Stimulated activated effector memory CD8-positive, alpha-beta T cell treated with anti-CD3 and anti-CD28 coated beads, Interleukin-12 subunit alpha, Interleukin-12 subunit beta, amount 100 ng/mL, for 72 hours (primary cell): ENCODE measurements around the gene INPP5B.
"Not testable (repeated sequence)": the region's sequence is repeated elsewhere in the genome, so short reads cannot be mapped to it uniquely, and the experiment has no call there.

ENCODE experiments used
- ATAC-seq: fragments of 150-1000 bp; cut with Tn5 transposase; 2 replicates; pipeline ENCODE4 v1.10.0; 2021
- DNase-seq, 2 donors: peaks; one replicate each; pipeline ENCODE4 v3.0.0; 2021 to 2022; ENCODE audit warnings: low spot score in 2 of 2
- H3K27ac Mint-ChIP-seq: one replicate; pipeline ENCODE4 v1.8.0; 2022; ENCODE audit warnings: mild to moderate bottlenecking, mixed read lengths
- H3K36me3 Mint-ChIP-seq: one replicate; pipeline ENCODE4 v1.8.0; 2022; ENCODE audit warnings: mild to moderate bottlenecking, mixed read lengths
- H3K4me1 Mint-ChIP-seq: one replicate; pipeline ENCODE4 v1.8.0; 2022; ENCODE audit warnings: mixed read lengths
- H3K4me3 Mint-ChIP-seq: one replicate; pipeline ENCODE4 v1.8.0; 2022; ENCODE audit warnings: mild to moderate bottlenecking, mixed read lengths
- H3K9me3 Mint-ChIP-seq: one replicate; pipeline ENCODE4 v1.8.0; 2022; ENCODE audit warnings: mixed read lengths

Gene INPP5B

DNA sequence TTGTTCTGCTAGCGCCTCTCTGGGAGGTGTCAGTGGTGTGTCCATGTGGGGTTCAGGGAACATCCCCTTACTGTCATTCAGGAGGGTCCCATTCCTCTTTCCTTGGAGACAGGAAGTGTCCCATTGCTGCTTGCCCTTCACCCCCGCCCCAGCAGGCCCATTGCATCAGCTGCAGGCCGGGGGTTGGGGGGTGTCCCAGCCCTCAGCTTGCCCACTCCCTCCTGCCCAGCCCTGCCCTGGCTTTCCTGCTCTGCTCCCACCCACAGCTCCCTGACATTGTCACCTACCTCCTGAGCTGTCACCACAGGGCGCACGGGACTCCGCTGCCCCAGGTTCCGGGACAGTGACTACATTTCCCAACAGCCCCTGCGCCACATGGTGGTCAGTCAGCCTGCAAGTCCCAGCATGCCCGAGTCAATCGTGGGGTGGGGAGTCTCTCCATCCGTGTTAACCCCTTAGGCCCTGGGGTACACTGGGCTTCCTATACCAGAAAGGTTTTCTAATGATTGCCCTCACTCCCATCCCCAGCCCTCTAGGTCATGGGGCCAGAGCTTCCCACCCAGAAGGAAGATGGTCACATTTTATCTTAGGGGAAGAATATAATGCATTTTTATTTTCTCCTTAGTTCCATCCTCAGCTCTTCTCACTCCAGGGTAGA is at the start of gene INPP5B:
Gene INPP5B, minus strand, starts transcription at position 351 of the 658 bp plus-strand sequence. CDS start 745 bp downstream, outside the sequence.
- H3K27ac Mint-ChIP-seq = peak within 1 kb of the TSS; percentile 98
- peaks cover 19% of the 10 kb centered on the region for H3K4me1 Mint-ChIP-seq
- DNase-seq (peak; percentile 52 to 87), ATAC-seq (peak; percentile 95)
- no peaks in the 10 kb centered on the region for H3K9me3 Mint-ChIP-seq
- H3K36me3 Mint-ChIP-seq = peaks cover 20% of the 10 kb centered on the region
- peak within 1 kb of the TSS; percentile 85 for H3K4me3 Mint-ChIP-seq

DNA sequence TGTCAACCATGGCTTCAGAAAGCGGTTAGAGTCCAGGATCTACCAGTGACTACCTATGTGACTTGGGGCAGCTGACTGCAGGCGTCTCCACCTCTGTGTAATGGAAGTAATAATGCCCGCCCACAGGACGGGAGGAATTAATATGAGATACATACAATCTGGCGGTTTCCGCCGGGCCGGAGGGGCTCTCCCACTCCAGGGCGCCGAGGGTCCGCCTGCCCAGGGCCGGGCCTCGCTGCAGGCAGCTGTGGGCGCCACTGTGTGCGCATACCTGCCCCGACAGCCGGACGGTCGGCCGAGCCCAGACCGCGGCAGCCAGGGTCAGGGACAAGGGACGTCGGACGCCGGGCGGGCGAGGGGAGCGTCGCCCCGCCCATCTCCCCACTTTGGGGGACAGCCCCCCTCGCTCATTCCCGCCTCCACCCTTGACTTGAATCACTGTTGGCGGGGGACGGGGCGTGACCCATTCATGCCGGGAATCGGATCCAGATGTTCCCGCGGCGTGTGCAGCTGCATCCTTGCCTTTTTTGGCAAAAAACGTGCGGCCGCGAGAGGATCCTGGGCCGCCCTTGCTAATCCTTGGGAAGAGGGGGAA is 49.0 kb upstream of the INPP5B start:
- Mint-ChIP-seq H3K4me1 (peaks cover 47% of the 10 kb centered on the region), H3K4me3 (peak overlapping the region; percentile 61), H3K9me3 (no peaks in the 10 kb centered on the region), H3K36me3 (peaks cover 39% of the 10 kb centered on the region), H3K27ac (peak overlapping the region; percentile 54)
- ATAC-seq (peak; percentile 70), DNase-seq (no peak)

DNA sequence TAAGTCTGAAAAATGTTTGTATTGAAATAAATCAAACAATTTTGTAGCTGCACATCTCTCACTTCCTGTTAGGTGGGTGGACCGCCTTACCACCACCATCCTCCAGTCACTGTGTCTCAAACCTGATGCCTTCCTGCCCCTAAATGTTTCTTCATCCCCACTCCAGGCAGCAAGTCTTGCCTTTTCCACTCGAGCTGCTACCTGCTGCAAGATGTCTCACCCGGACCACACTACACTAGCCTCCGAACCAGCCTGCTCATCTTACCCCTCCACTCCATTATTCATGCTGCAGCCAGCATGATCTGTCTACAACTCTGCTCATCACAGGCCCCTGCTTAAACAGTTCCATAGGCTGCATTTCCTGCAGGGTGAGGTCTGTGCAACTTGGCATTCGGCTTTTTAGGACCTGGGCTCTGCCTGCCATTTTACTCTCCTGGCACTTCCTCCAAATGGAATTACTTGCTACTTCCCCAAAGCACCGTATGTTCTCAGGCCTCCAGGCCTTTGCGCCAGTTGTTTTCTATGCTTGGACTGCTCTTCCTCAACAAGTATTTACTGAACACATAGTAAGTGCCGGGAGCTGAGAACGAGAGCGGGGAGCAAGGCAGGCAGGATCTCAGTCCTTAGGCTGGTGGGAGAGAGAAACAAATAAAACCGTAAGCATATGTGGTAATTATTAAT is 48.2 kb upstream of the INPP5B start:
- H3K36me3 Mint-ChIP-seq = peaks cover 44% of the 10 kb centered on the region
- H3K4me1 Mint-ChIP-seq = peaks cover 43% of the 10 kb centered on the region
- ATAC-seq (no peak), DNase-seq (no peak)
- peak overlapping the region; percentile 54 for H3K27ac Mint-ChIP-seq
- H3K4me3 Mint-ChIP-seq = peak overlapping the region; percentile 61
- H3K9me3 Mint-ChIP-seq = no peaks in the 10 kb centered on the region

DNA sequence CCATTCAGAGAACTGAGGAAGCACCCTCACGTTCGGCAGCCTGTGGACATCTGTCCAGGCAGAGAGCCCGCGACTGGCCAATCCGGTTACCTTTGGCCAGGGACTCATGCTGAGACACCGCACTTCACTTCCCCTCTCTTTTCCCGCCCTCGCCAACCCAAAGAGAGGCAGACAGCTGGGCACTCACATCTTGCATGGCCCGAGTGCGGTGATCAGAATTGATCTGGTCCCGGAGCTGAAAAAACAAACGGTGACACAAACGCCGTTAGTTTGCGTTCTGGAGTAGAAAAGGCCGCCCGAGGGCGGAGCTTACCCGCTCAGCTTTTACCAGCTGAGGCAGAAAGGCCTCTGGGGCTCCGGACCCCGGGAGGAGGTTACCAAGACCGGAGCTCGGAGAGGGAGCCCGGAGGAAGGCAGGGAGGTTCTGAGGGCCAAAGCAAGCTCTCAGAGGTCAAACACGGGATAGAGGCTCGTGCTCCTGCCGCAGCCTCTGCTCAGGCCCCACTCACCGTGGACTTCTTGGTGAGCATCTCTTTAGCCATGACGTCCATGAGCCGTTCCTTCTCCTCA is 42.6 kb upstream of the INPP5B start:
- no peak for DNase-seq
- H3K9me3 Mint-ChIP-seq = no peaks in the 10 kb centered on the region
- peak overlapping the region; percentile 85 for H3K4me3 Mint-ChIP-seq
- peak; percentile 52 for ATAC-seq
- H3K27ac Mint-ChIP-seq = peak overlapping the region; percentile 95
- peaks cover 14% of the 10 kb centered on the region for H3K4me1 Mint-ChIP-seq
- H3K36me3 Mint-ChIP-seq = peaks cover 45% of the 10 kb centered on the region

DNA sequence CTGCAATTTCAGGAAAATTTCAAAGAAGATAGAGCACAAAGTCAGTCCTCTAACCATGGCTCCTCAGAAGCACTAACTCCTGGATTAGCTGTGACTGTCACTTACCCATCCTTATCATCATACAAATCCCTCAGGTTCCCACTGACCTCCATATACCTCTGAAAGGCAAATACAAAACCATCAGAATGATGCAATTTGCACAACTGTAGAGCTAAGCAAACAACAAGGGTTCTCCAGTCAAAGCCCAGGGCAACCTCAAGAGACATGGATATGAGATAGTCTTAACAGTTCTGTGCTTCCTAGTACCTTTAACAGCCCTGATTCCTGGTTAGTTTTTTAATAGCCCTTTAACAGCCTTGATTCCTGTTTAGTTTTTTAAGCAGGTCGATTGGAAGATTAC is 40.8 kb upstream of the INPP5B start:
- no peak for ATAC-seq
- H3K9me3 Mint-ChIP-seq = no peaks in the 10 kb centered on the region
- peaks cover 63% of the 10 kb centered on the region for H3K36me3 Mint-ChIP-seq
- no peak overlapping the region for H3K27ac Mint-ChIP-seq
- H3K4me3 Mint-ChIP-seq = no peak overlapping the region
- H3K4me1 Mint-ChIP-seq = peaks cover 14% of the 10 kb centered on the region
- no peak for DNase-seq

- H3K4me3 Mint-ChIP-seq = no peak overlapping the region
- DNase-seq (no peak), ATAC-seq (no peak)
- H3K9me3 Mint-ChIP-seq = no peaks in the 10 kb centered on the region
- H3K4me1 Mint-ChIP-seq = peaks cover 6% of the 10 kb centered on the region
- H3K36me3 Mint-ChIP-seq = peaks cover 93% of the 10 kb centered on the region
- H3K27ac Mint-ChIP-seq = no peak overlapping the region
Measured at GRCh38 chr1:37983546-37983945, 36.7 kb upstream of the INPP5B start.

DNA sequence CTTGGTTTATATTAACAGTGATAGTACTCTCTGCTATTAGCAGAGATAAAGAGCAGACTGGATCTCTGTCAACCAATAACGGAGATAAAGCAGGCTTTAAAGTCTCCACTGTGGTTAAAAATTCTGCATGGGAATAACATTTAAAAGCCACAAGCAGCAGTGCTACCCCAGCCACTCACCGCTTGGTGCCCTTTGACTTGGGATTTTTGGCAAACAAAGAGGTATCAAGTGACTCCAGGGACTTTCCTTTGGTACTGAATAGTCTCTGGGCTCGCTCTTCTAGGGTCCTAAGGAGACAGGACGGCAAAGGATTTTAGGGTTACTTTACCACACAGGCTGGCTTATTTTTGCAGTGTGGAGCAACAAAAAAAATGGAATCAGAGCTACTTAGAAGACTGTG is 31.7 kb upstream of the INPP5B start:
- DNase-seq (no peak), ATAC-seq (no peak)
- peaks cover 5% of the 10 kb centered on the region for H3K4me1 Mint-ChIP-seq
- no peaks in the 10 kb centered on the region for H3K9me3 Mint-ChIP-seq
- no peak overlapping the region for H3K4me3 Mint-ChIP-seq
- peaks cover 100% of the 10 kb centered on the region for H3K36me3 Mint-ChIP-seq
- no peak overlapping the region for H3K27ac Mint-ChIP-seq

DNA sequence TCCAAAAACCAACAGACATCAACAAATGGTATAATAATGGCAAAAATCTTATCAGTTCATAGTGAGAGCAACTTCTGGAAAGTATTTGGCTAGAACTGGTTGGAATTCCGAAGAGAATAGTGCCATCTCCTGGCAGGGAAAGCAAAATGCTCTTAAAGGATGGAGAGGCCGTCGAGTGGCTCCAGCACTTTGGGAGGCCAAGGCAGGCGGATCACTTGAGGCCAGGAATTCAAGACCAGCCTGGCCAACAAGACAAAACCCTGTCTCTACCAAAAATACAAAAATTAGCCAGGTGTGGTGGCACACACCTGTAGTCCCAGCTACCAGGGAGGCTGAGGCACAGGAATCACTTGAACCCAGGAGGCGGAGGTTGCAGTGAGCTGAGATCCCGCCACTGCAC is 28.2 kb upstream of the INPP5B start:
- H3K27ac Mint-ChIP-seq, ATAC-seq, H3K4me3 Mint-ChIP-seq, DNase-seq, H3K9me3 Mint-ChIP-seq: not testable (repeated sequence)
- Mint-ChIP-seq H3K36me3 (peaks cover 100% of the 10 kb centered on the region), H3K4me1 (peaks cover 22% of the 10 kb centered on the region)

DNA sequence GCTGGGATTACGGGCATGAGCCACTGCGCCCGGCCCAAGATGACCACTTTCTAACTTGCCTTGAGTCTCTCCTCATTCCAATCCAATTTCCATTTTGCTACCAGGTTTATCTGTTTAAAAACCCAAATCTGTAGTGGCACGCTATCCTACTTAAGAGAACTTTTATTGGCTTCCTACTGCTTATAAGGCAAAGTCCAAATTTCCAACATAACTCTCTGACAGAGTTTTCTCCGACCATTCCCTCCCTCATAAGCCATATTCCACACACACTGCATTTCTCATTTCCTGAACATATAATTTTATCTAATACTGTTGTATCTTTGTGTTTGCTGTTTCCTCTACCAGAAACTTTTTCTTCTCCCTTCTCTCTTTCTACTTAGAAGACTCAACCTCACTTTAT is 27.7 kb upstream of the INPP5B start:
- DNase-seq = no peak
- Mint-ChIP-seq H3K4me3 (no peak overlapping the region), H3K9me3 (no peaks in the 10 kb centered on the region), H3K27ac (no peak overlapping the region), H3K4me1 (peaks cover 22% of the 10 kb centered on the region), H3K36me3 (peaks cover 100% of the 10 kb centered on the region)
- no peak for ATAC-seq

DNA sequence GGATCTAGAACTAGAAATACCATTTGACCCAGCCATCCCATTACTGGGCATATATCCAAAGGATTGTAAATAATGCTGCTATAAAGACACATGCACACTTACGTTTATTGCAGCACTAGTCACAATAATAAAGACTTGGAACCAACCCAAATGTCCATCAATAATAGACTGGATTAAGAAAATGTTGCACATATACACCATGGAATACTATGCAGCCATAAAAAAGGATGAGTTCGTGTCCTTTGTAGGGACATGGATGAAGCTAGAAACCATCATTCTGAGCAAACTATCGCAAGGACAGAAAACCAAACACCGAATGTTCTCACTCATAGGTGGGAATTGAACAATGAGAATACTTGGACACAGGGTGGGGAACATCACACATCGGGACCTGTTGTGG is 26.8 kb upstream of the INPP5B start:
- not testable (repeated sequence) for ATAC-seq, H3K9me3 Mint-ChIP-seq, H3K27ac Mint-ChIP-seq, DNase-seq, H3K4me3 Mint-ChIP-seq
- Mint-ChIP-seq H3K36me3 (peaks cover 100% of the 10 kb centered on the region), H3K4me1 (peaks cover 22% of the 10 kb centered on the region)

- no peak overlapping the region for H3K4me3 Mint-ChIP-seq
- DNase-seq (no peak), ATAC-seq (no peak)
- peaks cover 100% of the 10 kb centered on the region for H3K36me3 Mint-ChIP-seq
- H3K4me1 Mint-ChIP-seq = no peaks in the 10 kb centered on the region
- H3K27ac Mint-ChIP-seq = no peak overlapping the region
- H3K9me3 Mint-ChIP-seq = no peaks in the 10 kb centered on the region
Measured at GRCh38 chr1:37965301-37965700, 18.4 kb upstream of the INPP5B start.

DNA sequence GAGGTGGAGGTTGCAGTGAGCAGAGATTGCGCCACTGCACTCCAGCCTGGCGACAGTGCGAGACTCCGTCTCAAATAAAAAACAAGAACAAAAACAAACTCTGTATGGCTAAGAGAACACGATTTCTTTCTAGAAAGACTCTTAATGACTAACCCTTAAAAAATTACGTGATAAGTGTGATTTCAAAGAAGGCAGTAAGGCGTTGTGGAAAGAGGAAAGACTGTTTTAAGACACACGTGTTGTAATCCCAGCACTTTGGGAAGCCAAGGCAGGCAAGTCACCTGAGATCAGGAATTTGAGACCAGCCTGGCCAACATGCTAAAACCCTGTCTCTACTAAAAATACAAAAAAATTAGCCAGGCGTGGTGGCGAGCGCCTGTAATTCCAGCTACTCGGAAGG is 17.3 kb upstream of the INPP5B start:
- not testable (repeated sequence) for H3K4me3 Mint-ChIP-seq, ATAC-seq, H3K27ac Mint-ChIP-seq, DNase-seq, H3K4me1 Mint-ChIP-seq, H3K9me3 Mint-ChIP-seq
- peaks cover 100% of the 10 kb centered on the region for H3K36me3 Mint-ChIP-seq

DNA sequence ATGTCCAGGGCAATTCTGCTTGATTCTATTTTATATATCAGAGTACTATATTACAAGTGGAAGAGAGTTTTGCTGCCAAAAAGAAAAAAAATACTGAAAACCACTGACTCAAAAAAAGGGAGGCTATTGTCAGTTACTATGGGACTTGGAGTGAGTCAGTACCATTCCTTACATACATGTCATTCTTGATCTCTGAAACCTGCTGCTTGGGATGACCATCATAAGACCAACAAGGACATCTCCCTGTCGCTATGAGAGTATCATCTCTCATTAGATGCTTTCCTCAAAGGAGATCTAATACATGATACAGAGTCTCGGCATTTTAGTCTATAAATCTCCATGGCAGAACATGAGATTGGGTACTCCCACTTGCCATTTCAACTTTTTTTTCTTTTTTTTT is 11.8 kb upstream of the INPP5B start:
- no peak overlapping the region for H3K4me3 Mint-ChIP-seq
- no peak for ATAC-seq
- H3K9me3 Mint-ChIP-seq = no peaks in the 10 kb centered on the region
- peak overlapping the region; percentile 60 for H3K27ac Mint-ChIP-seq
- H3K4me1 Mint-ChIP-seq = no peaks in the 10 kb centered on the region
- no peak for DNase-seq
- peaks cover 80% of the 10 kb centered on the region for H3K36me3 Mint-ChIP-seq

DNA sequence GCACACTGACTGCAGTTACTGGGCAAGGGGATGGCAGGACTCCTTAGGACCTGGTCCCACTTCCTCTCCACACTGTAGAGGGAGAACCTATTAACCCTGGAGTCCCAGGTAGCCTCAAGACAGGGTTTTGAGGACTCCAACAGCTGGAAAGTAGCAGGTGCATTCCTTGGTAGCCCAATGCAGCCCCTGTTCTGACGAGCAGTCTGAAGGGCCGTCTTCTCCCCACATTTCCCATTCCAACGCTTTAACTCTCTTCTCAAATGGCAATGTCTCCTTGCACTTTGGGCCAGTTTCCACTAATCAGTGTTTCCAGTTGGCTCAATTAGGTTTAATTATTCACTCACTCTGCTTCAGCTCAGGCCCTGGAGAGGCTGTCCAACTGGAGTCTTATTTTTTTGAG is 8.8 kb upstream of the INPP5B start:
- Mint-ChIP-seq H3K36me3 (peaks cover 50% of the 10 kb centered on the region), H3K4me1 (peaks cover 7% of the 10 kb centered on the region), H3K9me3 (no peaks in the 10 kb centered on the region), H3K4me3 (no peak overlapping the region), H3K27ac (no peak overlapping the region)
- DNase-seq (no peak), ATAC-seq (no peak)

DNA sequence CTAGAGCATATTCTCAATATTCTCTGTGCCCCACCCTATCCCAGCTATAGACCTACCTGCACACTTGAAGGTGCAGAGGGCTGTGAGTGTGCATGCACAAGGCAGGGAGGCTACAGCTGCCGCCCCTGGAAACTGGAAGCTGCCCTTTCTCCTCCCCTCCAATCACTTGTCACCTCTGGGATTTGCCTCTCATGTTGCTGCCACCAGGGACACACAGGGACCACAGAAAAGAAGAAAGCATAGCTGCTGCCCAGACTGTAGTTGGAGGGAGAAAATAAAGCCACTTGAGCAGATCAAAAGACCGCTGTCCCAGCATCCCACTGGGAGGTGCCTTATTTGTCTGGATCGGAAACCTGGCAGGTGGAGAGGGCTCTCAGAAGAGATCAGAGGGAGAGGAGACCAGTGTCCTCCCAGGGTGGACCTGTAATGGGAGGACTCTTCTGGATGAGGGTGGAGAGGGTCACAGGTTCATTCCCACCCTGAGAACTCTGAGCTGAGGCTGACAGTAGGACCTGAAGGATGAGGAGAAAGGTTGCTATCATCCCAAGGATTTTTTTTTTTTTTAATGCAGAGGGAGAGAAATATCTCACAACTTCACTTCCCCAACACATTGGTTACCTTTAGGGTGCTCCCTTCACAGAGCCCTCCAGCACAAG is 7.6 kb upstream of the INPP5B start:
- Mint-ChIP-seq H3K9me3 (no peaks in the 10 kb centered on the region), H3K36me3 (peaks cover 37% of the 10 kb centered on the region), H3K4me1 (peaks cover 7% of the 10 kb centered on the region), H3K4me3 (no peak overlapping the region), H3K27ac (no peak overlapping the region)
- DNase-seq (no peak), ATAC-seq (no peak)
